Measurements from ENCODE around the gene CCDC127.

DNA sequence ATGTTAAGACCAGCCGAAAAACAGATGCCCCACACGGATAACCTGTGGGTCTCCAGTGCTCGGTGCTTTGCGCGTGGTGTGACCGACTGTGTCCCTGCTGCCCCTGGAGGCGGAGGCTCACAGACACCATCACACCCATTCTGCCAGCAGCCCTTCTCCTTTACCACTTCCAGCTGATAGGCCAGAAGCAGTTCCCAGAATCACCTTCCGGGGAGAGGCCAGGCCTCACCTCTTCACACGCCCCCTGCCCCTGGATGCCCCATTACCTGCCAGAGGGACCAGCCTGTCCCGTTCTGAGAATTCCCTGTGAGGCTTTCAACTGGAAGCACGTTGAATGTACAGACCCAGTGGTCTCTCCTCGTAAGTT, 48.2 kb downstream of the CCDC127 start:
- TF ChIP-seq POLR2AphosphoS5 (IDR thresholded peaks at IDR 0.05; ENCODE audit: low read depth, low read length) (no peak), POLR2A (IDR thresholded peaks at IDR 0.05; ENCODE audit: low read depth, low read length) (no peak), SPI1 (IDR thresholded peaks at IDR 0.05; ENCODE audit: low read depth, low read length) (no peak), TAF1 (IDR thresholded peaks at IDR 0.05; ENCODE audit: low read depth, low read length) (no peak), POU2F2 (IDR thresholded peaks at IDR 0.05; ENCODE audit: low read depth, low read length) (no peak)

All from GM12891 (cell line).